ENCODE measurements around the gene CCNI.
"Not testable (repeated sequence)": the region's sequence is repeated elsewhere in the genome, so short reads cannot be mapped to it uniquely, and the experiment has no call there.

The CCNI gene

DNA sequence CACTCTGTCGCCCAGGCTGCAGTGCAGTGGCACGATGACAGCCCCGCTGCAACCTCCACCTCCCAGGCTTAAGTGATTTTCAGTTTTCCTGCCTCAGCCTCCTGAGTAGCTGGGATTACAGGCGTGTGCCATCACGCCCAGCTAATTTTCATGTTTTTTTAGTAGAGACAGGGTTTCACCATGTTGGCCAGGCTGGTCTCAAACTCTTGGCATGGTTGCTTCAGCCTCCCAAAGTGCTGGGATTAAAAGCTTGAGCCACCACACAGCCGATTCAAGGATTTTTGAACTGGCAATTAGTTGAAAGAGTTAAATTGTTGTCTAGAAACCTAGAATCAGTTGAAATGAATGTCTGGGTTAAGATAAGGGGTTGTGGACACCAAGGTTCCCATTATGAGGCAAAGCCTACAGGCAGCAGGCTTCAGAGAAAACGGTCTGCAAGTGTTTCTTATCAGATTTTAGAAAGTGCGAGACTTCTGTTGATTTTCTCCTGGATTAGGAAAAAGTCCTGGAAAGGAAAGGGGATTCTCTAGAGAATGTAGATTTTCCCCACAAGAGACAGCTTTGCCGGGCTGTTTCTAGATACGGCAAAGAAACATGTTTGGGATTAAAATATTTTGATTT lies 8.3 kb upstream of the CCNI start:
- Histone ChIP-seq H3K79me2 (ENCODE audit: low read length) (no peaks in the 10 kb centered on the region), H3K36me3 (replicated peaks; ENCODE audit: insufficient read depth, low read length) (no peaks in the 10 kb centered on the region), H3K4me2 (ENCODE audit: low read depth, low read length) (no peak overlapping the region), H3K27ac (ENCODE audit: low read length) (no peak overlapping the region), H4K20me1 (ENCODE audit: insufficient read depth, low read length) (no peaks in the 10 kb centered on the region), H3K9me3 (replicated peaks; ENCODE audit: insufficient read depth, low read length) (no peaks in the 10 kb centered on the region), H3K9me2 (replicated peaks; ENCODE audit: insufficient read depth, low read length) (no peaks in the 10 kb centered on the region), H3K27me3 (replicated peaks; ENCODE audit: insufficient read depth, low read length) (no peaks in the 10 kb centered on the region), H3K4me3 (ENCODE audit: low read length) (no peak overlapping the region), H3F3A (ENCODE audit: insufficient read depth, low read length) (no peaks in the 10 kb centered on the region; the same call in 1 of the 2 replicates), H2AFZ (ENCODE audit: low read length) (no peak overlapping the region), H3K9ac (ENCODE audit: low read length) (no peak overlapping the region), H3K4me1 (ENCODE audit: low read length) (no peaks in the 10 kb centered on the region)
- TF ChIP-seq EZH2 (optimal IDR thresholded peaks at IDR 0.05; ENCODE audit: low read depth, low read length), result no peak
- TF ChIP-seq EZH2phosphoT487 (IDR thresholded peaks at IDR 0.05; ENCODE audit: low read length), result no peak
- TF ChIP-seq, protein P1, sequence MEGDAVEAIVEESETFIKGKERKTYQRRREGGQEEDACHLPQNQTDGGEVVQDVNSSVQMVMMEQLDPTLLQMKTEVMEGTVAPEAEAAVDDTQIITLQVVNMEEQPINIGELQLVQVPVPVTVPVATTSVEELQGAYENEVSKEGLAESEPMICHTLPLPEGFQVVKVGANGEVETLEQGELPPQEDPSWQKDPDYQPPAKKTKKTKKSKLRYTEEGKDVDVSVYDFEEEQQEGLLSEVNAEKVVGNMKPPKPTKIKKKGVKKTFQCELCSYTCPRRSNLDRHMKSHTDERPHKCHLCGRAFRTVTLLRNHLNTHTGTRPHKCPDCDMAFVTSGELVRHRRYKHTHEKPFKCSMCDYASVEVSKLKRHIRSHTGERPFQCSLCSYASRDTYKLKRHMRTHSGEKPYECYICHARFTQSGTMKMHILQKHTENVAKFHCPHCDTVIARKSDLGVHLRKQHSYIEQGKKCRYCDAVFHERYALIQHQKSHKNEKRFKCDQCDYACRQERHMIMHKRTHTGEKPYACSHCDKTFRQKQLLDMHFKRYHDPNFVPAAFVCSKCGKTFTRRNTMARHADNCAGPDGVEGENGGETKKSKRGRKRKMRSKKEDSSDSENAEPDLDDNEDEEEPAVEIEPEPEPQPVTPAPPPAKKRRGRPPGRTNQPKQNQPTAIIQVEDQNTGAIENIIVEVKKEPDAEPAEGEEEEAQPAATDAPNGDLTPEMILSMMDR (IDR thresholded peaks at IDR 0.05; ENCODE audit: low read length), result no peak
- no peak for DNase-seq

- H3K9me2 ChIP-seq (replicated peaks; ENCODE audit: insufficient read depth, low read length), result no peaks in the 10 kb centered on the region
- no peak overlapping the region for H3K4me3 ChIP-seq (ENCODE audit: low read length)
- no peaks in the 10 kb centered on the region for H3K9me3 ChIP-seq (replicated peaks; ENCODE audit: insufficient read depth, low read length)
- no peak overlapping the region for H2AFZ ChIP-seq (ENCODE audit: low read length)
- H3K27me3 ChIP-seq (replicated peaks; ENCODE audit: insufficient read depth, low read length), result no peaks in the 10 kb centered on the region
- TF ChIP-seq EZH2phosphoT487 (IDR thresholded peaks at IDR 0.05; ENCODE audit: low read length) (no peak), EZH2 (optimal IDR thresholded peaks at IDR 0.05; ENCODE audit: low read depth, low read length) (no peak)
- TF ChIP-seq, protein P1 (IDR thresholded peaks at IDR 0.05; ENCODE audit: low read length), result no peak
- H3K9ac ChIP-seq (ENCODE audit: low read length), result no peak overlapping the region
- H3F3A ChIP-seq (ENCODE audit: insufficient read depth, low read length), result no peaks in the 10 kb centered on the region; the same call in 1 of the 2 replicates
- no peak overlapping the region for H3K4me2 ChIP-seq (ENCODE audit: low read depth, low read length)
- no peak overlapping the region for H3K27ac ChIP-seq (ENCODE audit: low read length)
- H3K36me3 ChIP-seq (replicated peaks; ENCODE audit: insufficient read depth, low read length), result no peaks in the 10 kb centered on the region
- no peaks in the 10 kb centered on the region for H4K20me1 ChIP-seq (ENCODE audit: insufficient read depth, low read length)
- DNase-seq, result no peak
- H3K79me2 ChIP-seq (ENCODE audit: low read length), result no peaks in the 10 kb centered on the region
- H3K4me1 ChIP-seq (ENCODE audit: low read length), result no peaks in the 10 kb centered on the region
These were observed 7.3 kb upstream of the CCNI start for GRCh38 chr4:77082886-77083608.

GRCh38 chr4:77080806-77081205 lies 5.0 kb upstream of the CCNI start:
- not testable (repeated sequence) for H3K4me2 ChIP-seq (ENCODE audit: low read depth, low read length); H3K27ac ChIP-seq (ENCODE audit: low read length); H3K4me3 ChIP-seq (ENCODE audit: low read length); H3K79me2 ChIP-seq (ENCODE audit: low read length); H3K9ac ChIP-seq (ENCODE audit: low read length); DNase-seq; H3K9me3 ChIP-seq (replicated peaks; ENCODE audit: insufficient read depth, low read length); H3K36me3 ChIP-seq (replicated peaks; ENCODE audit: insufficient read depth, low read length); H3K9me2 ChIP-seq (replicated peaks; ENCODE audit: insufficient read depth, low read length); H4K20me1 ChIP-seq (ENCODE audit: insufficient read depth, low read length); H3F3A ChIP-seq (ENCODE audit: insufficient read depth, low read length); H2AFZ ChIP-seq (ENCODE audit: low read length); H3K4me1 ChIP-seq (ENCODE audit: low read length); H3K27me3 ChIP-seq (replicated peaks; ENCODE audit: insufficient read depth, low read length)

GRCh38 chr4:77079281-77079680 lies 3.5 kb upstream of the CCNI start:
- TF ChIP-seq, protein P1 (IDR thresholded peaks at IDR 0.05; ENCODE audit: low read length), result no peak
- TF ChIP-seq EZH2phosphoT487 (IDR thresholded peaks at IDR 0.05; ENCODE audit: low read length) (no peak), EZH2 (optimal IDR thresholded peaks at IDR 0.05; ENCODE audit: low read depth, low read length) (no peak)
- H3K36me3 ChIP-seq (replicated peaks; ENCODE audit: insufficient read depth, low read length), result no peaks in the 10 kb centered on the region
- H3K4me2 ChIP-seq (ENCODE audit: low read depth, low read length), result no peak overlapping the region
- DNase-seq, result no peak
- H4K20me1 ChIP-seq (ENCODE audit: insufficient read depth, low read length), result peaks cover 4% of the 10 kb centered on the region
- H3K9me3 ChIP-seq (replicated peaks; ENCODE audit: insufficient read depth, low read length), result no peaks in the 10 kb centered on the region
- H3K79me2 ChIP-seq (ENCODE audit: low read length), result peaks cover 18% of the 10 kb centered on the region
- no peak overlapping the region for H3K4me3 ChIP-seq (ENCODE audit: low read length)
- no peak overlapping the region for H3K27ac ChIP-seq (ENCODE audit: low read length)
- H3K9me2 ChIP-seq (replicated peaks; ENCODE audit: insufficient read depth, low read length), result no peaks in the 10 kb centered on the region
- no peak overlapping the region for H2AFZ ChIP-seq (ENCODE audit: low read length)
- no peak overlapping the region for H3K9ac ChIP-seq (ENCODE audit: low read length)
- H3F3A ChIP-seq (ENCODE audit: insufficient read depth, low read length), result 0 out of 2 replicates have a peak, but pooled peaks cover 2% of the 10 kb centered on the region
- H3K4me1 ChIP-seq (ENCODE audit: low read length), result 0 out of 2 replicates have a peak, but pooled peaks cover 2% of the 10 kb centered on the region
- no peaks in the 10 kb centered on the region for H3K27me3 ChIP-seq (replicated peaks; ENCODE audit: insufficient read depth, low read length)

Measured in MM.1S (cell line).